ENCODE measurements around the gene EPN1.

Gene EPN1

DNA sequence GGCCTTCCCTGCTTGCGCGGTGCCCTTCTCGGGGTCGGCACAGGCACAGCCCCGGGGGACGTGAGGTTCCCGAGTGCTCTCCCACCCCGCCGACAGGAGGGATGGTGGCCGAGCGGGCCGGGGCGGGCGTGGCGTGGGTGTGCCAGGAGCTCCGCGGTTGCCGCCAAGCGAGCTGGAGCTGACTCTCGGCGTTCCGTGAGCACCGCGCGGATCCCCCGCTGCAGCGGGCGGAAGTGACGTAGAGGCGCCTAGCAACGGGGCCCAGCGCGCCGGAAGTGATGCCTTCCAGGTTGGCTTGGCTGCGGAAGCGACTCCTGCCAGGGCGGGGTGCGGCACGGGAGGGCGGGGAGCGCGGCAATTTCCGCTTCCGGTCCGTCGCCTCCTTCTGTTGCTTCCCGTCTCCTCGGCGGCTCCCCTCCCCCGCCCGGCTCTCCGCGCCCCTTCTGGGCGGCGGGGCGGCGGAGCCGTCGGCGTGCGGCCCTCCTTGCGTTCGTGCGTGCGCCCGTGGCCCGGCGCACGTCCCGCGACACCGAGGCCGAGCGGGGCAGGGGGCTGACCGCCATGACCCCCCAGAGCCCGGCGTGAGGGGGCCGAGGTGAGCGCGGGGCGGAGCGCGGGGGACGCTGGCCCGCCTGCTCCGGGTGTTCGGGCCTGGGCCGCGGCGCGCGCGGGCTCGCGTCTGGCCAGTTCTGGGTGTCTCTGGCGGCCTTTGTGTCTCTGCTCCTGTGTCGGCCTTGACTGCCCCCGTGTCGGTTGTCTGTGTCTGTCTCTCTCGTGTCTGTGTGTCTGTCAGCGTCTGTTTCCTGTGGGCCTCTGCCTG, at the start of gene EPN1:
Gene EPN1 (plus strand): TSS at position 386 of the 820 bp plus-strand sequence. CDS start 3,402 bp downstream, outside the sequence.
- DNase-seq (ENCODE audit: low read depth in 2 of 2), result peak; percentile 94 to 97

DNA sequence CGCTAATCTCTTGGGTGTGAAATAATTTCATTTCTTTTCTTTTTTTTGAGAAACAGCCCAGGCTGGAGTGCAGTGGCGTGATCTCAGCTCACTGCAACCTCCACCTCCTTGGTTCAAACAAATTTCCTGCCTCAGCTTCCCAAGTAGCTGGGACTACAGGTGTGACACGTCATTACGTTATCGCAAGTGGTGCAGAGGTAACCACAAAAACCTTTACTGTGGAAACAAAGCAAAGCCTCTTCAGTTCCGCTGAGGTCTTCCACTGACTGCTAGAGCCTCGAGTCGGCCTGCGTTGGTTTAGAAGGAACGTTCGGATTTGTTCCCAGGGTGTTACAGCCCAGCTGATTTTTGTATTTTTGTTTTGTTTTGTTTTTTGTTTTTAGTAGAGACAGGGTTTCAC, 48.7 kb upstream of the EPN1 start:
- no peak for DNase-seq (ENCODE audit: low read depth in 2 of 2)

DNA sequence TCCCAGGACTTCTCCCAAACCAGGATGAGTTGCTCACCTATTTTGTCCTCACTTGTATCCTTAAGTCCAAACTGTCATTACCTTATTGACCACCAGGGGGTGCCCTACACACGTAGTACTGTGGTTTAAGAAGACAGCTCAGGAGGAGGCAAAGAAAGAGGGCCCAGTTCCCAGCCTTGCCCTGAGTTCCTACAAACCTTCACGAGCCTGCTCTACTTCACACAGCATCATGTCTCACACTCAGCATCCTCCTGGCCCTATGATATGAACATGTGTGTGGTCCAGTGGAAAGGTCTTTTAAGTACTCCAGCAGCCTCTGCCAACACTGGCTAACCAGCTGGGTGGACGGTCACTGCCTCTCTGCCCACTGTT, 42.6 kb upstream of the EPN1 start:
- peak; percentile 59 to 81 for DNase-seq (ENCODE audit: low read depth in 2 of 2)

DNA sequence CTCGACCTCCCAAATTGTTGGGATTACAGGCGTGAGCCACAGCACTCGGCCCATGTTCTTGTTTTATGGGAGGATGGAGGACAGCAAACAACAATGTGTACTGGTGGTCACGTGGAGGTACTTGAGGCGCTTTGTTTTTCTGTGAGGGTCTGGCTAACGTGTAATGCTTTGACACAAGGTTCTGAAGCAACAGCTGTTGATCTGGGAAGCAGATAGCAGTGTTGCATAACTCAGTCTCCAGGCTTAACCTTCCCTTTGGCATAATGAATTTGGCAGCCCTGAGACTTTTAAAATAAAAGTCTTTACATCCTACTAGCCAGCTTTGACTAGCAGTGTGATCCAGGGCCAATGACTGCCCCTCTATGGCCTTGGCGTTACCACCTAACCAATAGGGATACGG, 41.2 kb upstream of the EPN1 start:
- DNase-seq (ENCODE audit: low read depth in 2 of 2), result no peak

DNA sequence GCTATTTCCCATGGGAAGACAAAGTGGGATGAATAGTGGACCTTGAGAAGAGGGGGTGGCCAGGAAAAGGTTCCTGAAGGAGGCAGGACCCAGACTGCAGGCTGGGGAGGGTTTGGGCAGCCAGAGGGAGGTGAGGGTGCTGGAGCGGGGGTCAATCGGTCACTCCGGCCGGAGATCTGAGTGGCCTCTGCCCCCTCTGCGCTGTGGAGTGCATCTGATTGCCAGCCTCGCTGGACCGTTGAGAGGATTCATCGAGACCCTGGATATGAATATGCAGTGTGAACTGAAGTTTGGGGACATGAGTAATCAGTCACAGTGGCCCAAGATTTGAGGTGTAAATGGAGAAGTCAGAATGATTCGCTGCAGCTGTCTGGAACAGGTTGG, 39.7 kb upstream of the EPN1 start:
- DNase-seq (ENCODE audit: low read depth in 2 of 2), result no peak

DNA sequence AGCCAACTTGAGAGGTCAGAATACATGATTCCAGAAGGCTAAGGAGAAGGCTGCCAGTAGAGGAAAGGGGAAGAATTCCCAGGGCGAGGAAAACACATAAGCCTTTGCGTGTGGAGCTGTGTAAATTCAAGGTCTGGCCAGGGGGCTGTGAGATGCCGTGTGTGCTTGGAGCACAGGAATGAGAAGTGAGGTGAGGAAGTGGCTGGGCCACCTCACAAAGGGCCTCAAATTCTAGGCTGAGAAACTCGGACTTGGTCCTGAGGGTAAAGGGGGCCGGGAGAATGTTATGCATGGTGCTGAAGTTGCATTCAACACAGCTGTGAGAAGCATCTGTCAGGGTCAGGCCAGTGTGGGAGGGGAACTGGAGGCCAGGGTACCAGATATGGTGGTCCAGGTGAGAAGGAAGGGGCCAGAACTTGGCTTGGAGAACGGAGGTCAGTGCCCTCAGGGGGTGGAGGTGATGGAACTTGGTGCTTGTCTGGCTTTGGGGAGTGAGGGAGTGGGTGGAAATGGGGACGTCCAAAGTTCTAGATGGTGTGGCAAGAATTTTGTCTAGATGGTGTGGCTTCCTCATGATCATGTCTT, 39.1 kb upstream of the EPN1 start:
- no peak for DNase-seq (ENCODE audit: low read depth in 2 of 2)

DNA sequence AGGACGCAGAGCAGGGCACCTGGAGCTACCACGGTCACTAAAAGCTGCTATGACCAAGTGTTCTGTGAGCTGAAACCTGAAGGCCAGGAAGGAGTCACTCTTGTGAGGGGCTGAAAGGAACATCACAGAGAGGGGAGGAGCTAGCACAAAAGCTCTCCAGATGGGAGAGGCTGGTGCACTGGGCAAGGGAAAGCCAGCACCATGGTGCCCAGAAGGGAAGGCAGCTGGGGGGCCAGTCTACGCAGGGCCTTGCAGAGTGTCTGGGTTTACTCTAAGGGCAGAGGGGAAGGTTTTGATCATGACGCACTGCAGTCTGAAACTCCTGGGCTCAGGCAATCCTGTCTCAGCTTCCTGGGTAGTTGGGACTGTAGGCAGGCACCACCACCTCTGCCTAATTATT, 38.3 kb upstream of the EPN1 start:
- DNase-seq (ENCODE audit: low read depth in 2 of 2), result no peak

DNA sequence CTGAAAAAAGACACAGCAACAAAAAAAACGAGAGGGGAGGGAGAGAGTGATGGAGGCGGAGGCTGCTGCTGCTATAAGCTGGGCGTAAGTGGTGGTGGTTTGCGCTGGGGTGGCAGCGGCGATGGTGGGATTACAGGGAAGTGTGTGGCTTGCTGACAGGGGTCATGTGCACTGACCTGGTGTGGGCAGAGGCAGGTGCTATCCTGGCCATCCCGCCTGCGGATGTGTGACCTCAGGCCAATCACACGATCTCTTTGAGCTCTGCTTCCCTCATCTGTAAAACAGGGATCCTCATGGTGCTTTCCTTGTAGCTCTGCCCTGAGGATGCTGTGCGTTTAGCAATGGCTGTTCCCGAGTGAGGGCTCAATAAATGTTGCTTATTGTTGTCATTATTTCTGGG, 37.5 kb upstream of the EPN1 start:
- no peak for DNase-seq (ENCODE audit: low read depth in 2 of 2)

DNA sequence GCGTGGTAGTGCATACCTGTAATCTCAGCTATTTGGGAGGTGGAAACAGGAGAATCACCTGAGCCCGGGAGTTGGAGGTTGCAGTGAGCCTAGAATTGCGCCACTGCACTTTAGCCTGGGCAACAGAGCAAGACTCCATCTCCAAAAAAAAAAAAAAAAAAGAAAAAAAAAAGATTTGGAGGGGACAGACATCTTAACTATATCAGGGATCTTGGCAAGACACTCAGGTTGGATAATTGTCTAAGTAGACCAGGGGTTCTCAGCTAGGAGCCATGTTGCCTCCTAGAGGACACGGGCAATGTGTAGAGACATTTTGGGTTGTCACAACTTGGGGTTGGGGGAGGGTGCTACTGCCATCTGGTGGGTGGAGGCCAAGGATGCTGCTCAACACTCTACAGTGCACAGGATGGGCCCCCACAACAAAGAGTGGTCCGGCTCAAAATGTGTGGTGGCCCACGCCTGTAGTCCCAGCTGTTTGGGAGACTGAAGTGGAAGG, 36.1 kb upstream of the EPN1 start:
- no peak for DNase-seq (ENCODE audit: low read depth in 2 of 2)

DNA sequence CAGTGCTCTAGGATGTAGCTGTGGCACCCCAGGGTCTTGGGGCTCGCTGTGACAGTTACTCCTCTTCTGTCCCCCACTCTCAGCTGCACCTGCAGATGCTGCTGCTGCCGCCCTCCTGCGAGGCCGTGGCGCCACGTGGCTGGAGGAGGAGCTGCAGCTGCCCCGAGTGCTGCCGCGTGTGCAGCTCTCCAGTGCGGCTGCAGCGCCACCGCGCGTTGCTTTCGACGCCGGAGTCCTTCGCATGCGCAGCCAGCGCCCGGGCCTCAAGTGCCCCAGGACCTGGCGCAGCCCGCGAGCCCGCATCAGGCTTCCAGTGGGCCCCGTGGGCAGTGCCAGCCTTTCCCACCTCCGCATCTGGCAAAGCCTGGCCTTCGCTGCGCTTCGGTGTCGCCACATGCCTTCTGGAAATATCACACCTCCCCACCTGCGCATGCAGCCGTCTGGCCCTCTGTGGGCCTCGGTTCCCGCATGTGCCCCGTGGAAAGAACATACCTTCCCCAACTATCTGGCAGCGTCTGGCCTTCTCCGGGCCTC, 34.9 kb upstream of the EPN1 start:
- no peak for DNase-seq (ENCODE audit: low read depth in 2 of 2)

DNA sequence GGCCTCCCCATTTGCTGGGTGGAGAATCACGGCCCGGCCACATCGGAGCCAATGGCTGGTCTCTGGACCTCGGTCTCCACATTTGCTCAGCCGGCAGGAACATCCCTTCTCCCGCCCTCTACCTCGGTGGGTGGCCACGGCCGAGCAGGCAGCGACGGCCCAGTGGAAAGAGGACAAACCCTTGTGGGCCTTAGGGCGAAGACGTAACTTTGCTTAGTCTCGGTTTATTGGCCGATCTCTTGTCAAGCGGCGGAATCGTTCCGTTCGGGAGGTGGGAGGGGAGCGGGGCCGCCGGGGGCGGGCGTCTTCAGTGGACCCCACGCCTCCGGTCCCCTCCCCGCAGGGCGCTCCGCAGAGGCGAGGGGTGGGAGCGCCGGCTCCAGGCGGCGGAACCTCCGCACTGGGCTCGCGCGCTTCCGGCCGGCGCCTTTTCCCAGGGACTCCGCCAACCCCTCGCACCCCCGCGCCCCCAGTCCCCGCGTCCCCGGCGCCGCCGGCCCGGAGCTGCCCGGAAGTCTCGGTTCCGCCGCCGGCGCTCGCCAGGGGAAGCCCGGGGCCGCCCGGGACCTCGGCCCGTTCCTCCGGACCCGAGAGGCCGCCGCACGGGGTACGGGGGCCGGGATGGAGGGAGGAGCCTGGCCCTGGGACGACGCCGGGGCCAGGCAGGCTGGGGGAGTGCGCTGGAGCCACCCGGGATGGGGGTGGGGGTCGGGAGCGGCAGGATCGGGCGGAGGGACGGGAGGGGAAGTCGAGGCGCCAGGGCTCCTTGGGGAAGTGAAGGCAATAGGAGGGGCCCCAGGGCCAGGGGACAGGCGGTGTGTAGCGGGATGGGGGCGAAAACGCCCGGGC, 34.2 kb upstream of the EPN1 start, which contains the start of gene ZNF580:
Gene ZNF580 (plus strand): TSS at position 426 of the 849 bp plus-strand sequence. CDS start 1,507 bp downstream, outside the sequence.
- DNase-seq (ENCODE audit: low read depth in 2 of 2), result no peak

DNA sequence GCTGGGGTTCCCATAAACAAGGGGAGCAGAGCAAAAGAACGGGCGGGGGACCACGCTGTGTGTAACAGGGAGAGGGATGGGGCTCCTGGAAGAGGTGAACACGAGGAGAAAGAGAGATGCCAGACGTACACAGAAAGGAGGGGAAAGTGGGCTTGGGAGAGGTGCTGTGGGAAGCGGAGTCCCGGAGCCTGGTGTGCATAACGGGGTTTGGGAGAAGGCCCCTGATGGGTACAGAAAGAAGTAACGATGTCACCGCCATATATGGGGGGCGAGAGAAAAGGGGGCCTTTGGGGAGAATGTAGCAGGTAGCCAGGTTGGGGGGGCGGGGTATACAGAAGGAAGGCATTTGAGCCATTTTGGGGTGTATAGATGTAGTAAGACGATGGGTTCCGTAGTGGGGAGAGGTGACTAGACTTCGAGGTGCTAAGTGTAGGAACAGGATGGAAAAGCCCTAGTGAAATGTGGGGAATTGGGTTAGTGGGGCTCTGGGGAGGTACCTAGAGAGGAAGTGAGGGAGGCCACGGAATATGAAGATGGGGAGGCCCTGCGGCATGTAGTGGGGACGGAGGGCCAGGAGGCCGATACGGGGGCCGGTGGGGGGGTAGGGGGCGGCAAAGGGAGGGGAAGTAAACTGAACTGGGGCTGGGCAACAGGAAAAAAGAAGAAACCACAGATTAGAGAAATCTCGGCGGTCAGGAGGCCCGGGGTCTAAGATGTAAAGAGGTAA, 33.4 kb upstream of the EPN1 start:
- DNase-seq (ENCODE audit: low read depth in 2 of 2), result no peak

DNA sequence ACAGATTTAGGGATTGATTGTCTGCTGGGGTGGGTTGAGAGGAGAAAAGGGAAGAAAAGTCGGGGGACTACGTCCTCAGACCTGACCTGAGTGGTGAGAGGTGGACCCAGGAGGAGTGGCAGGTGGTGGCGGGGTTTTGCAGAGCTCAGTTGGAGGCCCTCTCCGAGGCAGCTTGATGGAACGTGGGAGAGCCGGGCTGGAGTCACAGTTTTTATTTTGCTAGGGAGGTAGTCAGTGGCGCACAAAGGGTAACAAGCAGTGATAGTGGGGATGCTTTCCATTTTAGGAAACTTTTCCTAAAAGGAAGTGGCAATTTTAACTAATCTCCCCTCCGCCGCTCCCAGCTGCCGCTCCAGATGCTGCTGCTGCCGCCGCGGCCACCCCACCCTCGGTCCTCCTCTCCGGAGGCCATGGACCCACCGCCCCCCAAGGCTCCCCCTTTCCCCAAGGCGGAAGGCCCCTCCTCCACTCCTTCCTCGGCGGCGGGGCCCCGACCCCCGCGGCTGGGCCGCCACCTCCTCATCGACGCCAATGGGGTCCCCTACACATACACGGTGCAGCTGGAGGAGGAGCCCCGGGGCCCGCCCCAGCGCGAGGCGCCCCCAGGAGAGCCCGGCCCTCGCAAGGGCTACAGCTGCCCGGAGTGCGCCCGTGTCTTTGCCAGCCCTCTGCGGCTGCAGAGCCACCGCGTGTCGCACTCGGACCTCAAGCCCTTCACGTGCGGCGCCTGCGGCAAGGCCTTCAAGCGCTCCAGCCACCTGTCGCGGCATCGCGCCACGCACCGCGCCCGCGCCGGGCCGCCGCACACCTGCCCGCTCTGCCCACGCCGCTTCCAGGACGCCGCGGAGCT, 32.6 kb upstream of the EPN1 start:
- no peak for DNase-seq (ENCODE audit: low read depth in 2 of 2)

DNA sequence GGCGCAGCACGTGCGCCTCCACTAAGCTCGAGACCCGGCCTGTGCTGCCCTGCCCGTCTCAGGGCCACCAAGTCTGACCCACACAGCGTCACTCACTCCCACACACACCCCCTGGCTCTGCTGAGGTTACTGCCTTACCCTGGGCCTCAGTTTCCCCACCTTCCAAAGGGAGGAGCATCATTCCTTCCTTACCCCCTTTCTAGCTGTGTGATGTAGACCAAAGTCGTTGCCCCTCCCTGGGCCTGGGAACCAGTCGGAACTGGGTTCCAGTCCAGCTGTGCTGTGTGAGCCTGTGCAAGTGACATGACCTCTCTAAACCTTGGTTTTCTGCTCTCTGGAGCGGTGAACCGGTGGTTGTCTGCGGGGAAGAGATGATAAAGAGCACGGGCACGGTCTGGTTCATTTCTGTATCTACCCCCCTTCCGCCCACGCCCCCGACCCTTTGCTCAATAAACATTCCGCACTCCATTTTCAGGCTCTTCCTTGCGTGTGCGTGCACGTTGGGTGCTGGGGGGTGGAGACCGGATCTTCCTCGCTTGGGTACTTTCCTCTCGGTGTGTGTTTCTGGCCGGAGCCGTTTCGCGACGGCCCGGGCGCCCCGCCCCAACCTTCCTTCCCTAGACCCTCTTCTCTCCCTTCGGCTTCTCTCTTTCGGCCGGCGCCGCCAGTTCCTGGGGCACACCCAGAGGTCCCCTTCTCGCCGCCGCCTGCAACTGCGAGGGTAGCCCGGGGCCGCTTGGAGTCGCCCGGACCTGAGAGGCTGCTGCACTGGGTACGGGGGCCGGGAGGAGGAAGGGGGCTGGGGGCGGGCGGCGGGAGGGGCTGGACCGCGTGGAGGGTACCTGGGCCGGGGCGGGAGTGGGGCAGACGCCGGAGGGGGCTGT, 31.8 kb upstream of the EPN1 start, which contains the start of gene ZNF581:
Gene ZNF581 (plus strand): TSS at position 647 of the 884 bp plus-strand sequence. CDS start 923 bp downstream, outside the sequence.
- DNase-seq (ENCODE audit: low read depth in 2 of 2), result peak; percentile 54 to 55

DNA sequence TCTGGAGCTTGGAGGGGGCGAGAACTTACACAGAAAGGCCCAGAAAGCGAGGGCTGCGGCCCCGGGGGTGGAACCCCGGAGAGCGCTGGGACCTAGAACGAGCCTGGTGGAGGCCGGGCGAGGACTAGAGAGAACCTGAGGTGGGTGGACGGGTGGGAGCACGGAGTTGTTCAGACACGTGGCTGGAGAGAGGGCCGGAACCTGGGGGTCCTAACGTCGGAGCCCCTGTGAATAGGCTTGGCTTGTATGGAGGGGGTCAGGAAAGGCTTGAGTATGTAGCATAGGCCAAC, 31.2 kb upstream of the EPN1 start:
- DNase-seq (ENCODE audit: low read depth in 2 of 2), result no peak

DNA sequence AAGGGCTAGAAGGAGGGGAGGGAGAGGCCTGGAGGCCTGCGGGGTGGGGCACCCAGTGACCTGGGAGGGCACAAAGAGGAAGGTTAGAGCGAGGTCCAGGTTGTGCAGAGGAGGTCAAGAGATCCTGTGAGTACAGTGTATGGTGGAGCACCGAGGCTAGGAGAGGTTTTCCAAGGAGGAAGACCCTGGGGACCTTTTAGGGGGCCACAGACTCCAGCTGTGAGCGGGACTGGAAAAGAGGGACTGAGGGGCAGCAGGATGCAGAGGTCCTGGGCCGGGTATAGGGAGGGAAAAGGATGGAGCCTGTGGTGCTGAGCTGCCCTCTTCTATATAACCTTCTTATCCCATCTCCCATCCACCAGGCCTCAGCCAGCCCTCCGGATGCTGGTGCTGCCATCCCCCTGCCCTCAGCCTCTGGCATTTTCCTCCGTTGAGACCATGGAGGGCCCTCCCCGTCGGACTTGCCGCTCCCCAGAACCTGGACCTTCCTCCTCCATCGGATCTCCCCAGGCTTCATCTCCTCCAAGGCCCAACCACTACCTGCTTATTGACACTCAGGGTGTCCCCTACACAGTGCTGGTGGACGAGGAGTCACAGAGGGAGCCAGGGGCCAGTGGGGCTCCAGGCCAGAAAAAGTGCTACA, 30.7 kb upstream of the EPN1 start:
- no peak for DNase-seq (ENCODE audit: low read depth in 2 of 2)

DNA sequence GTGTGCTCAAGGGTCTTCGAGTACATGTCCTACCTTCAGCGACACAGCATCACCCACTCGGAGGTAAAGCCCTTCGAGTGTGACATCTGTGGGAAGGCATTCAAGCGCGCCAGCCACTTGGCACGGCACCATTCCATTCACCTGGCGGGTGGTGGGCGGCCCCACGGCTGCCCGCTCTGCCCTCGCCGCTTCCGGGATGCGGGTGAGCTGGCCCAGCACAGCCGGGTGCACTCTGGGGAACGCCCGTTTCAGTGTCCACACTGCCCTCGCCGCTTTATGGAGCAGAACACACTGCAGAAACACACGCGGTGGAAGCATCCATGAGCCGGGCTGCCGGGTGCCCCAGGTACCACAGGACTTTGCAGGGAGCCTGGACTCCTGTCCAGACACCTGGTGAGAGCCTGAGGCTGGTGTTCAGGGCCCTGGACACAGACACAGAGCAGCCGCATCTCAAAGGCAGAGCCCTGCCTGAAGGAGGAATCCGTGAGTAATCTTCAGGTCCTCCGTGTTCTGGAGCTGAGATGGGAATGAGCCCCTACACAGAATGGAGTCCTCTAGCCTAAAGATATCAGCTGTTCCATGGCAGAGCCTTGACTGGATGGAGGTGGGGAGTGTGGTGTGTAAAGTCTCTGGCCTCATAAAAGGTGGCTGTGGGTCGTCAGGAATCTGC, 30.0 kb upstream of the EPN1 start:
- DNase-seq (ENCODE audit: low read depth in 2 of 2), result no peak

DNA sequence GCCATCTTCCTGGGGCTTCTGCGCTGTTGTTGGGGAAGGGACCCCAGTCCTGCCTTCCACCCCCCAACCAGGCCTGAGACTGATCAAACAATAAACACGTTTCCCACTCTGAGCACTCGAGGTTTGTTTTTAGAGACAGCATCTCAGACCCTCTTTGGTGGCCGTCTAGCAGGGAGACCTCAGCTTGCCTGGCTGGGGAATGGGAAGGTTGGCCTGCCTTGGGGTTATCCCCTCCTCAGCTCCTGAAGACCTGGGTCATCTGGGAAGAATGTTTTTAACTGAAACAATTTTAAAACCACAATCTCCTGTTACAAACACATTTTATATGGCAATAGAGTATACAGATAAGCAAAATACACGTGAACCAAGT, 29.5 kb upstream of the EPN1 start:
- no peak for DNase-seq (ENCODE audit: low read depth in 2 of 2)
